ENCODE measurements around the gene INCA1. TPM values are rescaled to one million over a fixed set of nuclear protein-coding genes. Genes with fewer than 3 reads are reported as not detected.

INCA1 gene
- total RNA-seq, 1 donor from 2014 or later, result 0.31 TPM

- no peak for DNase-seq
Observed at GRCh38 chr17:5003214-5003867, 6.0 kb upstream of the INCA1 start.

GRCh38 chr17:5002121-5002788 lies 4.9 kb upstream of the INCA1 start:
- DNase-seq, result no peak

GRCh38 chr17:5000237-5000639 lies 2.9 kb upstream of the INCA1 start:
- DNase-seq, result no peak

GRCh38 chr17:4999430-5000093 lies 2.2 kb upstream of the INCA1 start:
- DNase-seq, result no peak

GRCh38 chr17:4998732-4999429 lies 1.6 kb upstream of the INCA1 start:
- DNase-seq, result no peak

GRCh38 chr17:4998027-4998731 lies 857 bp upstream of the INCA1 start:
- no peak for DNase-seq

GRCh38 chr17:4994081-4994595 lies 3.2 kb downstream of the INCA1 start:
- no peak for DNase-seq

GRCh38 chr17:4987767-4988567 lies 9.4 kb downstream of the INCA1 start:
- DNase-seq, result no peak

- peak; percentile 83 for DNase-seq
Observed at GRCh38 chr17:4986951-4987766, 10.2 kb downstream of the INCA1 start, which contains the start of gene CAMTA2. Gene CAMTA2 (minus strand): TSS chr17:4987675. CDS start chr17:4986222, 1,453 bp downstream.

GRCh38 chr17:4986403-4986802 lies 10.9 kb downstream of the INCA1 start:
- DNase-seq, result no peak

- DNase-seq, result no peak
Observed at GRCh38 chr17:4982305-4982704, 15.0 kb downstream of the INCA1 start.

GRCh38 chr17:4980644-4981216 lies 16.6 kb downstream of the INCA1 start:
- no peak for DNase-seq

GRCh38 chr17:4978726-4979125 lies 18.6 kb downstream of the INCA1 start:
- no peak for DNase-seq

- DNase-seq, result no peak
Observed at GRCh38 chr17:4974115-4974670, 23.1 kb downstream of the INCA1 start.

GRCh38 chr17:4973256-4974114 lies 23.8 kb downstream of the INCA1 start:
- no peak for DNase-seq

- DNase-seq, result no peak
Observed at GRCh38 chr17:4972752-4973151, 24.6 kb downstream of the INCA1 start.

GRCh38 chr17:4972322-4972721 lies 25.0 kb downstream of the INCA1 start:
- no peak for DNase-seq

- no peak for DNase-seq
Observed at GRCh38 chr17:4971826-4972225, 25.5 kb downstream of the INCA1 start.

- DNase-seq, result no peak
Observed at GRCh38 chr17:4970273-4970672, 27.0 kb downstream of the INCA1 start.
